Measurements from ENCODE around the gene AFAP1.

AFAP1 gene

DNA sequence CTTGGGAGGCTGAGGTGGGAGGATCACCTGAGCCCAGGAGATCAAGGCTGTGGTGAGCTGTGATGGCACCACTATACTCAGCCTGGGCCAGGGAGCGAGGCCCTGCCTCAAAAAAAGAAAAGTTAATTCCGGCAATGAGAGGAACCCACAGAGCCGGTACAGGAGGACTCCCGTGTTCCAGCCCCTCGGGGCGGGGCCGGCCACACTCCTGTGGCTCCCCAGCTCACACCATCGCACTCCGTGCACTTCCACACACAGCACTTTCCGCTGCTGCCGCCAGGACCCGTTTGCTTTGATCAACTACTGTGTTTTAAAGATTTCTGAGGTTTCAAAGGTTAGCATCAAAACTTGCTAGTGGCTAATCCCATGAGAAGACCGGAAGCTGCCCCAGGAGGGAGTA lies 171.7 kb downstream of the AFAP1 start:
- no peak for DNase-seq (ENCODE audit: low spot score)

GRCh38 chr4:7767526-7767925 lies 172.1 kb downstream of the AFAP1 start:
- no peak for DNase-seq (ENCODE audit: low spot score)

DNA sequence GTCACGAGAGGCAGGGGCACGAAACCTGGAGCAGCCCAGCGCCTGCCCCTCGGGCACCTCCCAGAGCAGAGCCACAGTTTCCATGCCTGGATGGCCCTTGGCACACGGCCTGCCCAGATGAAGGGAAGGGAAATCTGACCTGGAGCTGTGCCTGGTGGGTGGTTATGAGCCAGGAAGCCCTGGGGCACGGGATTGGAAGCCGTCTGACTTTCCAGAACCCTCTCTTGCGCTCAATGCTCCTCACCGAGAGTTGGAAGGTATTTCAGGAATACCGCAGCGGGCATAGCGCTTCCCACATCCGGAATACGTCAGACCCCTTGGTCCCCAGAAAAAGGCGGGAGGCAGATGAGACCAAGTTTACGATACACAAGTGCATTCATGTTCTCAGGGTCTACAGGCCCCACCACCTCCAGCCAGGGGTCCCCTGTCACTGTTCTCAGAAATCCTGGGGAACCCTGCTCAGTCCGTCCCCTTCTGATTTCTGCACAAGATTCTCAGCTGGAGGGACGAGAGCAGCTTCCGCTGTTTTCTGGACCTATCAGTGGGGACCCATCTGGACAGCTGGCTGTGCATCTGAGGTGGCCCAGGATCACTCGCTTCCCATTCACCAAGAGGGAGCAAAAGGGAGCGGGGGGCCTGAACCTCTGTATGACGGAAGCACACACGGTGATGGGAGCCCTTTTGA lies 172.9 kb downstream of the AFAP1 start:
- DNase-seq (ENCODE audit: low spot score), result no peak

- DNase-seq (ENCODE audit: low spot score), result no peak
These were observed 173.6 kb downstream of the AFAP1 start for GRCh38 chr4:7766086-7766485.

GRCh38 chr4:7765666-7766065 lies 174.0 kb downstream of the AFAP1 start:
- peak; percentile 33 for DNase-seq (ENCODE audit: low spot score)

GRCh38 chr4:7764466-7764865 lies 175.2 kb downstream of the AFAP1 start:
- no peak for DNase-seq (ENCODE audit: low spot score)

GRCh38 chr4:7763788-7764187 lies 175.9 kb downstream of the AFAP1 start:
- peak; percentile 47 for DNase-seq (ENCODE audit: low spot score)

DNA sequence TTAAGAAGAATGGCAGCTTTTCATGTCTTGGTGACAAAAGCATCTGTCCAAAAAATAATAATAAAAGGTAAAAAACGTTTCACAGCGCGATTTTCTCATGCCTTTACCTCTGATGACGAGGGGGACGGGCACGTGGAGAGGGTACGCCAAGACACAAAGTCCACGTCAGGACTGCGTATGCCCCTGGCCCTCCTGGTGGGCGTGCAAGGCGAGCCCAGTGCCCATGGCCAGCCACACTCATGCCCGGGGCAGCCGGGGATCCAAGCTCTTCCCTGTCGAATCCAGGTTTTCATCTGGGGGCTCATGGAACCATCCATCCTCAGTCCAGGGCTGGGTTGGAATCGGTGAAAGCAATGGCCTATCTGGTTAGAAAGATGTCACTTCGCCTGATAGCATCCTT lies 176.6 kb downstream of the AFAP1 start:
- DNase-seq (ENCODE audit: low spot score), result no peak

DNA sequence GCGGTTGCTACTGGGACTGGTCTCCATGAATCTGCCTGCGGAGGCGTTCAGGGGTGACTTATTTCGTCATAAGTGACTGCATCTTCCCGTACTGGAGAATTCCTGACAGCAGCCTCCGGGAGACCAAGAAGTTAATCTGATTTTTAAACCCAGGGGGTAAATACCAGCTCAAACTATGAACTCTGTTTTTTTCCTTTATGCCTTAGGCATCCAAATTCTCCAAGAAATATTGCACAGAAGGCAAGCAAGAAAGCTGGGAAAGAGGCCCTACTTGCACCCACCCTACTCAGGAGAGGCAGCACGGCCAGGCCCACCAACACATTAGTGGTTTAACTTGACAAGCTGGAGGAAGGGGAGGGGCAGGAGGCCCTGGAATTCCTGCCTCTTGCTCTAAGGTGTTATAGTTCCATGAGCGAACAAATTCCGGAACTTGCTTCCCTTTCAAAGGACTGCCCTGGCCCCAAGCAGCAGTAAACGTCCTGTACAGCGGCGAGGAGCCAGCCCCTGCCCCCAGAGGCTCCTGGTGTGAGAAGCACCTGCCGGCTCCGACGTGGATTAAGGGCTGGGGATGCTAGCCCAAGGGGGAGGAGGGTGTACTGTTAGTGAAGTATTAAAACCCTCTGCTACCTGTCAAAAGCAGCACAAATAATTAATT lies 177.2 kb downstream of the AFAP1 start:
- DNase-seq (ENCODE audit: low spot score), result no peak

DNA sequence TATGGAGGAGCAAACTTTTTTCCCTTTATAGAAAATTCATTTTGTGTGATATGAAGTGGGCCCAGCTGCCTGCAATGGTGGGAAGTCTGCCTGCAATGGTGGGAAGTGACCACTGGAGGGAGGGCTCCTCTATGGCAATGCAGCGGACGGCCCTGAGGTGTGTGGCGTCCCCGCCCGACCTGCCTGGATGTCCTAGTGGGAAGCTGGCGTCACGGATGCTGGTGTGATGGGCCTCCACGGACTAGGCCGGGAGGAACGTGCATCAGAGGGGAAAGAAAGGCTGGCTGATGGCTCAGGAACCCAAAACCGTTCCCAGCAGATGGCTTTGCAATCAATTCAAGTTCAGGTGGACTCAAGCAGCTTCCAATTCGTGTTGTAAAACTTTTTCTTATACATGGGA lies 177.9 kb downstream of the AFAP1 start:
- DNase-seq (ENCODE audit: low spot score), result peak; percentile 49

GRCh38 chr4:7761312-7761711 lies 178.3 kb downstream of the AFAP1 start:
- DNase-seq (ENCODE audit: low spot score), result no peak

DNA sequence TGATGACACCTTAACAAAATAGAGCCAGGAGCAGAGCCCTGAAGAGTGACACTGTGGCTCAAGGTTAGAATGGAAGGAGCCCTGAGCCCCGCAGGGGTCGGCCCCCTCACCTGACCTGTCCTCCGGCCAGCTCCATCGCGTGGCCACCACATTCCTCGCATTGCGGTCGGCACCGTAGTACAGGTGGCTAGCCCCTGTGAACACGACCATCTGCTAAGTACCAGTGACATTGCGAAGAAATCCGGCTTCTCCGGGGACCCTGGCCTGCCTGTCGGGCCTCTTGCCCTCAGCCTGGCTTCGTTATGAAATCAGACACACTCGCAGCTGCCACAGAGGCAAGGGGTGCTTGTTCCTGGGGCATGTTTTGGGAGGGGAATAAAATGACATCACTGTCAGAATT lies 179.0 kb downstream of the AFAP1 start:
- DNase-seq (ENCODE audit: low spot score), result no peak

DNA sequence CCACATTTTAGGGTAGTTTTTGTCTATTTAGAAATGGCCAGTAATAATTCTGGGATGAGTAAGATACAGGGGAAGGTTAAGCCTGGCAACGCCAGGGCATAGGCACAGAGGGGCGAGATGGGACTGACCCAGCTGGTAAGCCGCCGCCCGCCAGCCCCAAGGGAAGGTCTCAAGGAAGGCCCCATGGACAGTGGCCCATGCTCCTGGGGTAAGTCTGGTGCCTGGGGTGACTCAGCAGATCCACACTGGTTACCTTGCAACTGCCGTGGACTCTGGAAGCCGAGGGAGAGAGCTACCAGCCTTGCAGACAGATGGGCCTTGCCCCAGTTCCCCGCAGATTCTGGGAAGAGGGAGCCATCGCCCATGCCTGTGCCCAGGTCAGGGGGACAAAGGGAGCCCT lies 179.4 kb downstream of the AFAP1 start:
- DNase-seq (ENCODE audit: low spot score), result no peak

DNA sequence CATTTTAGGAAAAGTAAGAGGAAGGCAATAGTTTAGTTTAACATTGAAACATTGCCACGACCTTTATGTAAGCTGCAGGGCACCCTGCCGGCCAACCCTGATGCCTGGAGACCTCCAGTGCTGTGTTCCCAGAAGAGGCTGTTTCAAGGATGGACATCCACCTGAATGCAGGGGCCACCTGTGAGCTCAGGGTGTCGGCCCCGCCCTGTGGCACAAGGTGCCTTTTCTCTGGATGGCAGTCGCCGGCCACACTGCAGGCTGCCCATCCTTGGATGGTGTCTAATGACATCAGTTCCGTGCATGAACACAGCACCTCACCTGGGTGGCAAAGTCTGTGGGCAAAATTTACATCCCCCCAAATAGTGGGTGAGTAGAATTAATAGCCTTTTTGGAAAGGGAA lies 180.0 kb downstream of the AFAP1 start:
- DNase-seq (ENCODE audit: low spot score), result no peak

- no peak for DNase-seq (ENCODE audit: low spot score)
These were observed 180.4 kb downstream of the AFAP1 start for GRCh38 chr4:7759216-7759615.

DNA sequence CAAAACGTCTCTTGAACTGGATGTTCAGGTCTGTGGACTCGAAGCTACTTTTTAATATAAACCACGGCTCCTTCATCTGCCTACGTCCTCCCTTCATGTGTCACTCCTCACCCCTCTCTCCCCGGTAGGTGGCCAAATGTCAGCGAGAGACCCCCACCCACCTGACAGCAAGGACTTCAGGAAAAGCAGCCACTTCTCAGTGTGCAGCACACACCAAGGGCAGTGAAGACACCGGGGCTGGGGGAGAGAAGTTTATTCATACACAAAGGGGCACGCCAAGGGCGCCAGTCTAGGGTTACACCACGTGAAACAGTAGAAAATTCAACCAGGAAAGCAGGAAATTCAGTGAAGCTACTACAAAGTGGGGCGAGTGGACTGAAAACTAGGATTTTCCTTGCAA lies 181.2 kb downstream of the AFAP1 start:
- DNase-seq (ENCODE audit: low spot score), result no peak

GRCh38 chr4:7757501-7758471 lies 181.9 kb downstream of the AFAP1 start:
- no peak for DNase-seq (ENCODE audit: low spot score)

DNA sequence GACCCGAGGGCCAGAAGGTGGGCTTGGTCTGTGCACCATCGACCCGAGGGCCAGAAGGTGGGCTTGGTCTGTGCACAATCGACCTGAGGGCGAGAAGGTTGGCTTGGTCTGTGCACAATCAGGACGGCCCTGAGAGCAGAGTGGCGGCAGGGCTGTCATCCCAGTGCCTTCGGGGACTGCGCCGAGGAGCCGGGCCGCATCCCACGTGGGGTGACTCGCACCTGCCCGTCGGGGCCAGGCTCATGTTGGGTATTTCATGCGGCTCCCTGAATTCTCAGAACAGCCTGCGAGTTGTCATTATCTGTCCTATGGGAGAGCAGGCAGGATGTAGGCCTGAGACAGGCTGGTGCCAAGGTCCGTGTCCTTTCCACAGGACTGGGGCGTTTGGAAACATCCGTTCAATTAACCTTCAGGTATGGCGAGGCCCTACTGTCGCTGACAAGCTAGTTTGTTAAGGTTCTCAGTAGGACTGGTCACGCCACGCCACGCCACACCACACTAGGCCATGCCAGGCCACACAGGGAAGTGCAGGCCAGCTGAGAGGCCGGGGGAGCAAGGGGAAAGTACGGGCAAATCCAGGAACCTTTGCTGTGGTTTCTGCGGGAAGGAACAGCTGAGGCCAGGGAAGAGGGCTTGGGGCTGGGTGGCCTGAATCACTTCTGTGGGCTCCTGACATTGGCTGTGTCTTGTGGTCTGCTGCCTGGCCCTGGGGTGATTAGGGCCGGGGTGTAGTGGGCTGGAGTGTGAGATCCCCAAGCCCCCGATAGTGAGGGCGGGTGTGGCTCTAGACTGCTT lies 182.9 kb downstream of the AFAP1 start:
- peak; percentile 68 for DNase-seq (ENCODE audit: low spot score)

DNA sequence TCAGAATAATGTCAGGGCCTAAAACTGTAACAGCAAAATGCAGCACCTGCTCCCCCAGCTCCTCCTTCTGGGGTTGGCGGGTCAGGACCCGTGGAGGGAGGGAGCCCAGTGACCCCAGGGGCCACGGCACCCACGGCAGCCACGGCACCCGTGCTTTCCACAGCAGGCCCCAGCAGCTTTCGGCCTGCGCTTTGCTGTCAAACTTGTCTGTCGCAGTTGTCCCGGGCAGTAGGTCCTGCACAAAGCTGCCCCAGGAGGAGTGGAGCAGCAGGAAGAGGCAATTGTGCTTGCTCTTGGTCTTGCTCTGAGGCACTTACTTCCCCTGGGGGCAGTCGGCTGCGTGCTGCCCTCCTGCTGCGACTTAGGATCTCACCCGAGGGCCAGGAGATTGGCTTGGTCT lies 183.6 kb downstream of the AFAP1 start:
- no peak for DNase-seq (ENCODE audit: low spot score)

GRCh38 chr4:7755561-7755960 lies 184.1 kb downstream of the AFAP1 start:
- DNase-seq (ENCODE audit: low spot score), result no peak

- no peak for DNase-seq (ENCODE audit: low spot score)
These were observed 184.9 kb downstream of the AFAP1 start for GRCh38 chr4:7754565-7755262.
